C4-2B (cell line): Measurements from ENCODE around the gene RIMS3.

Experiments
- H3K27ac ChIP-seq: fragments of 450-650 bp; 2 replicates; pipeline ENCODE4 v1.5.1; 2017
- CTCF ChIP-seq: fragments of 450-650 bp; conservative IDR thresholded peaks from 2 replicates; pipeline ENCODE4 v1.5.1; 2017; ENCODE audit warnings: mild to moderate bottlenecking
- ZFX ChIP-seq: fragments of 450-650 bp; IDR thresholded peaks from 2 replicates; pipeline ENCODE4 v1.6.1; 2017

The RIMS3 gene

GRCh38 chr1:40661678-40662077 lies 3.8 kb downstream of the RIMS3 start:
- TF ChIP-seq CTCF (no peak), ZFX (no peak)
- no peak overlapping the region for H3K27ac ChIP-seq

GRCh38 chr1:40659649-40659947 lies 5.9 kb downstream of the RIMS3 start:
- TF ChIP-seq ZFX (no peak), CTCF (no peak)
- H3K27ac ChIP-seq, result no peak overlapping the region

- H3K27ac ChIP-seq, result no peak overlapping the region
- TF ChIP-seq ZFX (no peak), CTCF (no peak)
Measured at GRCh38 chr1:40658751-40659648, 6.5 kb downstream of the RIMS3 start.

GRCh38 chr1:40657046-40657445 lies 8.4 kb downstream of the RIMS3 start:
- TF ChIP-seq CTCF, result no peak
- TF ChIP-seq ZFX, result no peak
- H3K27ac ChIP-seq, result no peak overlapping the region

- no peak for TF ChIP-seq ZFX
- no peak for TF ChIP-seq CTCF
- H3K27ac ChIP-seq, result no peak overlapping the region
Measured at GRCh38 chr1:40653851-40654537, 11.5 kb downstream of the RIMS3 start.

- TF ChIP-seq ZFX (no peak), CTCF (no peak)
- H3K27ac ChIP-seq, result no peak overlapping the region
Measured at GRCh38 chr1:40652979-40653378, 12.5 kb downstream of the RIMS3 start.

GRCh38 chr1:40652468-40652867 lies 13.0 kb downstream of the RIMS3 start:
- TF ChIP-seq CTCF, result no peak
- no peak overlapping the region for H3K27ac ChIP-seq
